Endothelial cell of umbilical vein (primary cell): ENCODE measurements around the gene CENPQ. TPM values are rescaled to one million over a fixed set of nuclear protein-coding genes. Genes with fewer than 3 reads are reported as not detected.

Experiments used
- BruUV-seq: library from RNA; stranded (reverse); fragments of 400-500 nt; replicated peaks from 2 replicates; lab custom pipeline; 2021; lab: Mats Ljungman, UMichigan
- CTCF ChIA-PET: fragments of 300-600, 350-600 bp; sonication (Branson Sonifier 250); formaldehyde crosslinking; loops from one replicate; lab custom pipeline; 2021; ENCODE audit warnings: antibody characterized with exemption, inconsistent platforms; lab: Charles Lee
- POLR2A ChIA-PET: fragments of 300-600, 350-600 bp; sonication (Branson Sonifier 250); formaldehyde crosslinking; loops from one replicate; lab custom pipeline; 2021; ENCODE audit warnings: antibody characterized with exemption, inconsistent platforms; lab: Charles Lee
- DNase-seq: peaks from one replicate; pipeline ENCODE4 v3.0.0-alpha.2; 2011; ENCODE audit warnings: low read depth, low spot score
- FAIRE-seq: peaks from 2 replicates; lab custom pipeline; 2011; peaks lifted over from hg19 to GRCh38; lab: Jason Lieb, UNC
- H2AFZ ChIP-seq: 2 replicates; pipeline ENCODE4 v1.6.0; 2012; ENCODE audit warnings: low read depth, low read length, control low read depth, inconsistent platforms
- H3K27ac ChIP-seq: 2 replicates; pipeline ENCODE4 v1.5.1; 2011; ENCODE audit warnings: low read depth, mild to moderate bottlenecking, control low read depth, low read length, moderate library complexity; ENCODE audit not compliant: insufficient read depth
- H3K27me3 ChIP-seq, 2 experiments: 2 replicates each; pipeline versions ENCODE4 v1.6.0 to v1.6.1; 2011; ENCODE audit warnings: low read length in 2 of 2, mixed read lengths in 1 of 2; ENCODE audit not compliant: control insufficient read depth in 2 of 2, insufficient read depth in 2 of 2
- H3K36me3 ChIP-seq, 2 experiments: 2 replicates in 1 of 2; 3 replicates in 1 of 2; pipeline ENCODE4 v1.5.1; 2011; ENCODE audit warnings: low read length in 2 of 2, mild to moderate bottlenecking in 1 of 2, moderate library complexity in 1 of 2; ENCODE audit not compliant: control insufficient read depth in 2 of 2, insufficient read depth in 2 of 2; ENCODE audit errors: extremely low read depth in 1 of 2
- H3K4me1 ChIP-seq: 3 replicates; pipeline ENCODE4 v1.5.1; 2011; ENCODE audit warnings: mild to moderate bottlenecking, low read length; ENCODE audit not compliant: control insufficient read depth, insufficient read depth; ENCODE audit errors: extremely low read depth
- H3K4me2 ChIP-seq: 2 replicates; pipeline ENCODE4 v1.6.1; 2011; ENCODE audit warnings: low read length, control low read depth, mixed read lengths; ENCODE audit not compliant: insufficient read depth
- H3K4me3 ChIP-seq, 3 experiments: fragments of 200-600 bp in 1 of 3; sonication (generic), shearing (Covaris generic) in 1 of 3; replicated peaks in 1 of 3; 2 replicates each; pipeline ENCODE4 v1.5.1; 2011 to 2016; ENCODE audit warnings: control low read depth in 3 of 3, low read length in 3 of 3, mild to moderate bottlenecking in 2 of 3, inconsistent platforms in 1 of 3, low read depth in 1 of 3, moderate library complexity in 1 of 3; ENCODE audit not compliant: insufficient read depth in 1 of 3
- H3K79me2 ChIP-seq: 2 replicates; pipeline ENCODE4 v1.6.0; 2012; ENCODE audit warnings: low read length, inconsistent platforms; ENCODE audit not compliant: control insufficient read depth, insufficient read depth
- H3K9ac ChIP-seq: replicated peaks from 2 replicates; pipeline ENCODE3; 2011; ENCODE audit warnings: low read length, control low read depth; ENCODE audit not compliant: insufficient read depth; ENCODE audit errors: extremely low read depth
- H3K9me1 ChIP-seq: replicated peaks from 3 replicates; pipeline ENCODE4 v1.6.0; 2011; ENCODE audit warnings: mild to moderate bottlenecking, low read length; ENCODE audit not compliant: control insufficient read depth, insufficient read depth; ENCODE audit errors: extremely low read depth
- H3K9me3 ChIP-seq: replicated peaks from 2 replicates; pipeline ENCODE4 v1.5.1; 2012; ENCODE audit warnings: low read length, inconsistent platforms; ENCODE audit not compliant: control insufficient read depth, insufficient read depth
- H4K20me1 ChIP-seq: replicated peaks from 2 replicates; pipeline ENCODE3; 2011; ENCODE audit warnings: mild to moderate bottlenecking, low read length; ENCODE audit not compliant: control insufficient read depth, insufficient read depth; ENCODE audit errors: extremely low read depth
- CTCF ChIP-seq, 2 donors: IDR thresholded peaks; 1 replicate in 1 of 2; 2 replicates in 1 of 2; pipeline ENCODE4 v1.5.1; 2011; ENCODE audit warnings: low read length in 2 of 2, mild to moderate bottlenecking in 2 of 2, moderate library complexity in 2 of 2, control low read depth in 1 of 2, inconsistent platforms in 1 of 2, low read depth in 1 of 2; ENCODE audit not compliant: insufficient read depth in 1 of 2; ENCODE audit errors: extremely low read depth in 1 of 2
- EZH2 ChIP-seq: IDR thresholded peaks from 2 replicates; pipeline ENCODE4 v1.6.1; 2012; ENCODE audit warnings: borderline replicate concordance, low read depth, mild to moderate bottlenecking, moderate library complexity, low read length, inconsistent platforms; ENCODE audit not compliant: severe bottlenecking
- FOS ChIP-seq: IDR thresholded peaks from 2 replicates; pipeline ENCODE4 v1.6.1; 2011; ENCODE audit warnings: mild to moderate bottlenecking, low read length, moderate library complexity, borderline replicate concordance; ENCODE audit not compliant: insufficient read depth
- GATA2 ChIP-seq: IDR thresholded peaks from 2 replicates; pipeline ENCODE4 v1.7.0; 2011; ENCODE audit warnings: low read depth, mild to moderate bottlenecking, moderate library complexity, mixed read lengths, low read length; ENCODE audit not compliant: insufficient read length, insufficient read depth
- JUN ChIP-seq: IDR thresholded peaks from 2 replicates; pipeline ENCODE4 v1.6.1; 2011; ENCODE audit warnings: borderline replicate concordance, low read depth; ENCODE audit not compliant: insufficient read length, insufficient read depth
- POLR2A ChIP-seq: IDR thresholded peaks from 2 replicates; pipeline ENCODE4 v1.6.1; 2012; ENCODE audit warnings: low read depth, mild to moderate bottlenecking, control low read depth, low read length
- dilution Hi-C: fragments of 300-500 bp; cut with MboI; formaldehyde crosslinking; loops from one replicate; pipeline ENCODE4 v1.15.0; 2019; ENCODE audit warnings: low sequenced_read_pairs; ENCODE audit not compliant: extremely low pct_ligation_motif_present
- intact Hi-C: fragments of 100-400 bp; cut with micrococcal nuclease; formaldehyde crosslinking; loops from one replicate; pipeline ENCODE4 v1.10.0; 2022
- polyA plus RNA-seq, 4 experiments: library from polyadenylated mRNA; depleted of rRNA in 3 of 4; stranded (reverse) in 3 of 4; unstranded in 1 of 4; fragments of >200 nt; gene quantifications; 2 replicates each; pipeline versions ENCODE4 v1.2.1 to v1.2.3, GENCODE V29; 2011 to 2012; ENCODE audit warnings: missing spikeins in 1 of 4
- total RNA-seq: library from RNA; stranded (reverse); gene quantifications from 2 replicates; pipeline ENCODE4 v1.2.3, GENCODE V29; 2021

Gene CENPQ
- total and polyA plus RNA-seq, 2 donors (not counting 3 experiments of a cell fraction or from before 2014, with no cell fraction given): 3.3 to 8.0 TPM

GRCh38 chr6:49541210-49541724 lies 78.1 kb downstream of the CENPQ start:
- no peaks in the 10 kb centered on the region for H3K36me3 ChIP-seq
- H3K9me3 ChIP-seq: no peaks in the 10 kb centered on the region
- no peaks in the 10 kb centered on the region for H3K79me2 ChIP-seq
- H3K27me3 ChIP-seq: no peaks in the 10 kb centered on the region
- FAIRE-seq (peak; percentile 67), DNase-seq (peak; percentile 67)
- H3K4me1 ChIP-seq: peaks cover 14% of the 10 kb centered on the region
- no peak overlapping the region for H3K9ac ChIP-seq
- H3K4me2 ChIP-seq: peak overlapping the region; percentile 55
- peak; percentile 42 for TF ChIP-seq JUN
- TF ChIP-seq FOS: peak; percentile 54
- no peak for TF ChIP-seq CTCF (IDR thresholded peaks at IDR 0.05; ENCODE audit: extremely low read depth in 1 of 2, insufficient read depth in 1 of 2, low read depth in 1 of 2, low read length in 2 of 2)
- no TSS peak for BruUV-seq
- no peak overlapping the region for H3K4me3 ChIP-seq
- no peaks in the 10 kb centered on the region for H4K20me1 ChIP-seq
- peak overlapping the region; percentile 54 for H2AFZ ChIP-seq
- peak overlapping the region; percentile 41 for H3K27ac ChIP-seq
- CTCF ChIA-PET: interaction anchor here (0.6 to 7.3 kb wide), 9 partner anchors 7 to 82 kb away, joined by 3 to 56 read pairs (median 7); partner anchors contain the start of gene C6orf141
- H3K9me1 ChIP-seq: no peaks in the 10 kb centered on the region
- POLR2A ChIA-PET: no interaction called here
- intact Hi-C loops: loop anchor here (1.0 kb wide), 1 partner anchor 25 kb away; no protein-coding TSS in a partner anchor
- dilution Hi-C loops: no loop called here

DNA sequence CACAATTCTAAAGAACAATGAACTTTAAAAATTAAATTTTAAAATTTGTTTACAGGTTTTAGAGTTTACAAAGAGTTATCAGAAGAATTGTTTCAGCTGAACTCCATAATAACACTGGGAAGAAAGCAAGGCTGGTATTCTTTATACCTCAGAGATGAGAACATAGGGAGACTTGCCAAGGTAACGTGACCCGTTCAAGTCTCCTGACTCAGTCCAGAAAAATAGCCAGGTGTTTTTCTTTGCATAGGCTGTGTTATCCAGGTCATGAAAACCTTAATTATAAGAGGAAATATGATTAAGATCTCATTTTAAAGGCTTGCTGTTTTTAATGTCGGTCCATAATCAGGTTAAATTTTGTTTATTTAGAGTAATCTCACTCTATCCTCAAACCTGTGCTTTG lies 78.8 kb downstream of the CENPQ start:
- no peak overlapping the region for H3K27ac ChIP-seq
- H3K9me3 ChIP-seq: no peaks in the 10 kb centered on the region
- H3K9ac ChIP-seq: no peak overlapping the region
- no peak overlapping the region for H3K4me2 ChIP-seq
- H3K79me2 ChIP-seq: no peaks in the 10 kb centered on the region
- ChIA-PET POLR2A (no interaction called here), CTCF (interaction anchor here (0.6 to 7.3 kb wide), 8 partner anchors 8 to 81 kb away, joined by 3 to 56 read pairs (median 8); partner anchors contain the start of gene C6orf141)
- no peak overlapping the region for H3K4me3 ChIP-seq
- BruUV-seq: no TSS peak
- H3K36me3 ChIP-seq: no peaks in the 10 kb centered on the region
- TF ChIP-seq JUN: no peak
- TF ChIP-seq POLR2A: no peak
- no peak for TF ChIP-seq EZH2
- TF ChIP-seq GATA2: no peak
- FAIRE-seq: no peak
- no peaks in the 10 kb centered on the region for H3K27me3 ChIP-seq
- H3K4me1 ChIP-seq: peaks cover 14% of the 10 kb centered on the region
- intact Hi-C loops: loop anchor here (1.0 kb wide), 1 partner anchor 24 kb away; no protein-coding TSS in a partner anchor
- no peaks in the 10 kb centered on the region for H3K9me1 ChIP-seq
- no peak for DNase-seq
- H2AFZ ChIP-seq: peak overlapping the region; percentile 54
- no peaks in the 10 kb centered on the region for H4K20me1 ChIP-seq
- dilution Hi-C loops: no loop called here
